A549 (cell line): ENCODE measurements around the gene BATF. TPM values are rescaled to one million over a fixed set of nuclear protein-coding genes. Genes with fewer than 3 reads are reported as not detected.

Source experiments
- ATAC-seq, 2 experiments: fragments of 200-7000 bp in 1 of 2; fragments of >200 bp in 1 of 2; cut with Nextera tagmentation in 1 of 2; cut with Tn5 transposase in 1 of 2; 3 replicates each; pipeline versions ENCODE4 v1.8.0 to v1.9.1; 2018 to 2020; ENCODE audit warnings: mild to moderate bottlenecking in 1 of 2, moderate library complexity in 1 of 2
- CTCF ChIA-PET: fragments of 300-600 bp; sonication (Branson Sonifier 250); formaldehyde crosslinking; extraction: SDS; loops from one replicate; lab custom pipeline; 2021; ENCODE audit warnings: antibody characterized with exemption, inconsistent platforms; lab: Yijun Ruan, JAX
- POLR2A ChIA-PET: fragments of 350-600 bp; formaldehyde crosslinking; extraction: SDS; loops from one replicate; lab custom pipeline; 2021; ENCODE audit warnings: antibody characterized with exemption, inconsistent platforms; lab: Yijun Ruan, JAX
- DNase-seq, 2 experiments: peaks; one replicate each; pipeline versions ENCODE4 v3.0.0 to v3.0.0-alpha.2; 2011 to 2016; ENCODE audit warnings: low read depth in 1 of 2, low spot score in 1 of 2
- FAIRE-seq: peaks from 2 replicates; lab custom pipeline; 2011; peaks lifted over from hg19 to GRCh38; lab: Jason Lieb, UNC
- H3K27ac ChIP-seq, 2 experiments: fragments of >200 bp; sonication (Bioruptor Twin); formaldehyde crosslinking; 3 replicates each; pipeline ENCODE4 v1.5.1; 2016 to 2017
- H3K4me1 ChIP-seq: fragments of >200 bp; sonication (Bioruptor Twin); formaldehyde crosslinking; 3 replicates; pipeline ENCODE4 v1.6.1; 2016
- H3K4me2 ChIP-seq: fragments of >200 bp; sonication (Bioruptor Twin); formaldehyde crosslinking; 3 replicates; pipeline ENCODE4 v1.6.1; 2016
- H3K4me3 ChIP-seq: fragments of >200 bp; sonication (Bioruptor Twin); formaldehyde crosslinking; 3 replicates; pipeline ENCODE4 v1.5.1; 2016
- H3K9me3 ChIP-seq: fragments of >200 bp; sonication (Bioruptor Twin); formaldehyde crosslinking; 3 replicates; pipeline ENCODE4 v1.6.1; 2016
- BCL3 ChIP-seq: fragments of >200 bp; sonication (Bioruptor Twin); formaldehyde crosslinking; IDR thresholded peaks from 3 replicates; pipeline ENCODE4 v1.6.1; 2016
- BHLHE40 ChIP-seq: IDR thresholded peaks from 2 replicates; pipeline ENCODE4 v1.6.1; 2012; ENCODE audit warnings: low read depth, low read length, inconsistent platforms
- CBX2 ChIP-seq: fragments of 200-600 bp; sonication (generic); IDR thresholded peaks from 2 replicates; pipeline ENCODE4 v1.6.1; 2016; ENCODE audit warnings: low read depth, mild to moderate bottlenecking, borderline replicate concordance
- CTCF ChIP-seq: fragments of >200 bp; sonication (Bioruptor Twin); formaldehyde crosslinking; IDR thresholded peaks from 3 replicates; pipeline ENCODE4 v1.5.1; 2016
- EHF ChIP-seq: fragments of 250-450 bp; sonication (Bioruptor Pico); IDR thresholded peaks from 2 replicates; pipeline ENCODE4 v1.5.0; 2020; ENCODE audit warnings: mild to moderate bottlenecking
- EHMT2 ChIP-seq: fragments of 200-600 bp; sonication (generic); IDR thresholded peaks from 2 replicates; pipeline ENCODE4 v1.6.1; 2016; ENCODE audit warnings: antibody characterized with exemption, low read depth, mild to moderate bottlenecking, moderate library complexity
- ELK1 ChIP-seq: fragments of 150-350 bp; IDR thresholded peaks from 2 replicates; pipeline ENCODE4 v1.6.1; 2014; ENCODE audit warnings: low read depth, mild to moderate bottlenecking, low read length
- FOSL2 ChIP-seq, 2 experiments: fragments of 450-650 bp in 1 of 2; fragments of >200 bp in 1 of 2; sonication (Bioruptor Twin) in 1 of 2; formaldehyde crosslinking; IDR thresholded peaks; 2 replicates each; pipeline versions ENCODE4 v1.5.0 to v1.6.1; 2016 to 2020; ENCODE audit warnings: mild to moderate bottlenecking in 1 of 2, moderate library complexity in 1 of 2
- FOXS1 ChIP-seq: fragments of 250-450 bp; sonication (Bioruptor Pico); IDR thresholded peaks from 2 replicates; pipeline ENCODE4 v1.5.0; 2020; ENCODE audit warnings: mild to moderate bottlenecking, moderate library complexity
- GATA3 ChIP-seq: IDR thresholded peaks from 2 replicates; pipeline ENCODE4 v1.6.1; 2012; ENCODE audit warnings: borderline replicate concordance
- HDAC2 ChIP-seq: fragments of 200-600 bp; sonication (generic); IDR thresholded peaks from 2 replicates; pipeline ENCODE4 v1.6.1; 2016
- HES2 ChIP-seq: fragments of >200 bp; sonication (Bioruptor Twin); formaldehyde crosslinking; IDR thresholded peaks from 2 replicates; pipeline ENCODE4 v1.6.1; 2016
- HEYL ChIP-seq: fragments of 250-450 bp; sonication (Bioruptor Pico); IDR thresholded peaks from 2 replicates; pipeline ENCODE4 v1.8.0; 2021; ENCODE audit warnings: mild to moderate bottlenecking, moderate library complexity
- HMGXB4 ChIP-seq: fragments of 250-450 bp; sonication (Bioruptor Pico); IDR thresholded peaks from 2 replicates; pipeline ENCODE4 v1.5.0; 2021; ENCODE audit warnings: mild to moderate bottlenecking, moderate library complexity, borderline replicate concordance
- HOXB13 ChIP-seq: fragments of 250-450 bp; sonication (Bioruptor Pico); IDR thresholded peaks from 2 replicates; pipeline ENCODE4 v1.5.0; 2020; ENCODE audit warnings: low read depth, mild to moderate bottlenecking, moderate library complexity
- KDM1A ChIP-seq: fragments of 200-600 bp; sonication (generic); IDR thresholded peaks from 2 replicates; pipeline ENCODE4 v1.6.1; 2016; ENCODE audit warnings: low read depth, mild to moderate bottlenecking
- MAFK ChIP-seq: fragments of 450-650 bp; IDR thresholded peaks from 2 replicates; pipeline ENCODE4 v1.6.1; 2014; ENCODE audit not compliant: partially characterized antibody
- MAX ChIP-seq: IDR thresholded peaks from 2 replicates; pipeline ENCODE4 v1.6.1; 2012
- MAZ ChIP-seq: fragments of 150-350 bp; IDR thresholded peaks from 2 replicates; pipeline ENCODE4 v1.6.1; 2014; ENCODE audit warnings: antibody characterized with exemption, low read depth, low read length, borderline replicate concordance
- NFE2L2 ChIP-seq: fragments of 150-350 bp; conservative IDR thresholded peaks from 2 replicates; pipeline ENCODE4 v1.6.1; 2014; ENCODE audit warnings: low read length
- NPAS2 ChIP-seq: fragments of 250-450 bp; sonication (Bioruptor Pico); IDR thresholded peaks from 2 replicates; pipeline ENCODE4 v1.8.0; 2022; ENCODE audit warnings: mild to moderate bottlenecking, moderate library complexity, borderline replicate concordance
- NR3C1 ChIP-seq: fragments of >200 bp; sonication (Bioruptor Twin); formaldehyde crosslinking; IDR thresholded peaks from 3 replicates; pipeline ENCODE4 v1.6.1; 2017
- PBX3 ChIP-seq: IDR thresholded peaks from 2 replicates; pipeline ENCODE4 v1.6.1; 2012
- RCOR1 ChIP-seq: fragments of 150-350 bp; IDR thresholded peaks from 2 replicates; pipeline ENCODE4 v1.6.1; 2014; ENCODE audit warnings: antibody characterized with exemption, low read length, low read depth
- RFX5 ChIP-seq: fragments of 450-650 bp; IDR thresholded peaks from 2 replicates; pipeline ENCODE4 v1.7.1; 2014; ENCODE audit warnings: antibody characterized with exemption, mild to moderate bottlenecking, moderate library complexity
- RNF2 ChIP-seq: fragments of 200-600 bp; sonication (generic); IDR thresholded peaks from 2 replicates; pipeline ENCODE4 v1.6.1; 2016; ENCODE audit warnings: low read depth, mild to moderate bottlenecking, antibody characterized with exemption, moderate library complexity, borderline replicate concordance
- TP53 ChIP-seq: fragments of 250-450 bp; sonication (Bioruptor Pico); IDR thresholded peaks from 2 replicates; pipeline ENCODE4 v1.5.0; 2021; ENCODE audit warnings: mild to moderate bottlenecking, moderate library complexity
- WGBS: methylation state at CpG from one replicate; pipeline ENCODE4 v1.1.6; 2017; ENCODE audit errors: missing lambda C conversion rate; 5-methylcytosine and 5-hydroxymethylcytosine counted together
- polyA plus RNA-seq, 4 experiments: library from polyadenylated mRNA; depleted of rRNA in 3 of 4; stranded (reverse); fragments of >200 nt; fragmentation: RNase III in 1 of 4; extraction: RNeasy Plus Mini Kit Qiagen cat#74134 plus additional on column Dnase treatment in 1 of 4; gene quantifications; 2 replicates in 3 of 4; 3 replicates in 1 of 4; pipeline ENCODE4 v1.2.3, GENCODE V29; 2011 to 2017

Gene BATF
- polyA plus RNA-seq, 2 of the 4 experiments (the other 2 are of a cell fraction), result not detected

- Histone ChIP-seq H3K4me3 (no peak overlapping the region), H3K9me3 (peaks cover 5% of the 10 kb centered on the region; the same call in 1 of the 3 replicates), H3K27ac (peak overlapping the region in 1 of 2 experiments; percentile 35; a peak in 2 of 6 replicates), H3K4me1 (no peaks in the 10 kb centered on the region), H3K4me2 (no peak overlapping the region)
- no peak for DNase-seq
- ChIA-PET POLR2A (no interaction called here), CTCF (interaction anchor here (1.3 to 3.0 kb wide), 2 partner anchors 42 to 60 kb away, joined by 3 to 14 read pairs; no protein-coding TSS in a partner anchor)
- WGBS, result 97% methylated on average over 3 of the region's 3 CpGs
- ATAC-seq, result no peak
- FAIRE-seq, result no peak
- no peak for TF ChIP-seq FOXS1
- TF ChIP-seq CTCF, result no peak
- no peak for TF ChIP-seq MAX
Measured at GRCh38 chr14:75501080-75501479, 21.2 kb upstream of the BATF start.

- no peak for ATAC-seq
- TF ChIP-seq KDM1A, result no peak
- TF ChIP-seq MAFK, result no peak
- no peak for TF ChIP-seq CBX2
- no peak for TF ChIP-seq HOXB13 (CRISPR knock-in tag)
- TF ChIP-seq FOSL2 (IDR thresholded peaks at IDR 0.05), result no peak
- no peak for TF ChIP-seq FOSL2 (CRISPR knock-in tag; IDR thresholded peaks at IDR 0.05)
- no peak for TF ChIP-seq TP53 (CRISPR knock-in tag)
- TF ChIP-seq NPAS2 (CRISPR knock-in tag), result no peak
- TF ChIP-seq MAZ, result no peak
- no peak for TF ChIP-seq RCOR1
- no peak for TF ChIP-seq EHF (CRISPR knock-in tag)
- no peak for TF ChIP-seq ELK1
- Histone ChIP-seq H3K4me3 (no peak overlapping the region), H3K27ac (no peak overlapping the region), H3K4me1 (no peaks in the 10 kb centered on the region), H3K9me3 (peaks cover 21% of the 10 kb centered on the region; the same call in 2 of the 3 replicates), H3K4me2 (no peak overlapping the region)
- no peak for FAIRE-seq
- ChIA-PET POLR2A (no interaction called here), CTCF (interaction anchor here (2.0 kb wide), 1 partner anchor 57 kb away, joined by 7 read pairs; no protein-coding TSS in a partner anchor)
- DNase-seq, result no peak
- WGBS, result 91% methylated on average over 1 of the region's 1 CpG
Measured at GRCh38 chr14:75504411-75504810, 17.9 kb upstream of the BATF start.

GRCh38 chr14:75506930-75507329, 15.3 kb upstream of the BATF start:
- no peak for ATAC-seq
- FAIRE-seq, result no peak
- Histone ChIP-seq H3K4me2 (no peak overlapping the region), H3K4me1 (no peaks in the 10 kb centered on the region), H3K4me3 (no peak overlapping the region), H3K9me3 (peaks cover 34% of the 10 kb centered on the region), H3K27ac (no peak overlapping the region)
- DNase-seq, result no peak
- ChIA-PET CTCF (interaction anchor here (1.5 to 4.0 kb wide), 2 partner anchors 18 to 54 kb away, joined by 11 to 16 read pairs; no protein-coding TSS in a partner anchor), POLR2A (interaction anchor here (0.6 kb wide), 1 partner anchor 370 kb away, joined by 3 read pairs; no protein-coding TSS in a partner anchor)
- WGBS, result 83% methylated on average over 1 of the region's 1 CpG
- TF ChIP-seq EHF (CRISPR knock-in tag), result no peak
- no peak for TF ChIP-seq BCL3
- no peak for TF ChIP-seq HEYL (CRISPR knock-in tag)
- no peak for TF ChIP-seq GATA3
- TF ChIP-seq FOSL2 (IDR thresholded peaks at IDR 0.05), result no peak
- no peak for TF ChIP-seq FOSL2 (CRISPR knock-in tag; IDR thresholded peaks at IDR 0.05)
- no peak for TF ChIP-seq HDAC2
- no peak for TF ChIP-seq NR3C1
- no peak for TF ChIP-seq RCOR1
- TF ChIP-seq NFE2L2, result no peak
- no peak for TF ChIP-seq RNF2
- no peak for TF ChIP-seq PBX3
- no peak for TF ChIP-seq RFX5
- TF ChIP-seq EHMT2, result no peak
- TF ChIP-seq HMGXB4 (CRISPR knock-in tag), result no peak
- no peak for TF ChIP-seq BHLHE40
- no peak for TF ChIP-seq HES2
